Trophoblast cell (in vitro differentiated cells and primary cell): ENCODE measurements around the gene RASSF4.
A peak's percentile ranks its signal among the peaks of the same experiment; 100 is the strongest.

Experiments
- DNase-seq, 2 donors: peaks; one replicate each; pipeline ENCODE4 v3.0.0-alpha.2; 2016
- H2AFZ ChIP-seq: 2 replicates; pipeline ENCODE4 v1.6.1; 2013; ENCODE audit warnings: low read length, moderate library complexity, mild to moderate bottlenecking; ENCODE audit not compliant: insufficient read depth, poor library complexity
- H2AK5ac ChIP-seq: 2 replicates; pipeline ENCODE4 v1.6.1; 2013; ENCODE audit warnings: mild to moderate bottlenecking, low read length
- H2BK120ac ChIP-seq: 2 replicates; pipeline ENCODE4 v1.6.1; 2013; ENCODE audit warnings: low read length, mild to moderate bottlenecking, moderate library complexity; ENCODE audit not compliant: insufficient read depth, poor library complexity
- H2BK12ac ChIP-seq: 2 replicates; pipeline ENCODE4 v1.6.1; 2013; ENCODE audit warnings: mild to moderate bottlenecking, low read length, moderate library complexity
- H2BK5ac ChIP-seq: 2 replicates; pipeline ENCODE4 v1.6.1; 2013; ENCODE audit warnings: low read length, low read depth, moderate library complexity, mild to moderate bottlenecking; ENCODE audit not compliant: poor library complexity
- H3K14ac ChIP-seq: 2 replicates; pipeline ENCODE4 v1.6.1; 2013; ENCODE audit warnings: mild to moderate bottlenecking, low read length
- H3K18ac ChIP-seq: 2 replicates; pipeline ENCODE4 v1.6.1; 2013; ENCODE audit warnings: mild to moderate bottlenecking, low read length
- H3K23ac ChIP-seq: 2 replicates; pipeline ENCODE4 v1.6.1; 2013; ENCODE audit warnings: low read length
- H3K27ac ChIP-seq: 2 replicates; pipeline ENCODE4 v1.5.1; 2013; ENCODE audit warnings: low read depth, mild to moderate bottlenecking, inconsistent platforms, low read length, moderate library complexity
- H3K27me3 ChIP-seq: 2 replicates; pipeline ENCODE4 v1.6.1; 2013; ENCODE audit warnings: inconsistent platforms, mild to moderate bottlenecking, low read length, moderate library complexity; ENCODE audit not compliant: insufficient read depth
- H3K36me3 ChIP-seq, 2 experiments: 1 replicate in 1 of 2; 2 replicates in 1 of 2; pipeline ENCODE4 v1.6.1; 2013; ENCODE audit warnings: low read length in 2 of 2, mild to moderate bottlenecking in 2 of 2, moderate library complexity in 1 of 2; ENCODE audit not compliant: insufficient read depth in 2 of 2, control insufficient read depth in 1 of 2
- H3K4ac ChIP-seq: 2 replicates; pipeline ENCODE4 v1.6.1; 2013; ENCODE audit warnings: low read depth, mild to moderate bottlenecking, low read length, moderate library complexity
- H3K4me1 ChIP-seq, 2 experiments: 1 replicate in 1 of 2; 2 replicates in 1 of 2; pipeline ENCODE4 v1.6.1; 2013; ENCODE audit warnings: low read length in 2 of 2, mild to moderate bottlenecking in 2 of 2, moderate library complexity in 1 of 2; ENCODE audit not compliant: insufficient read depth in 2 of 2, control insufficient read depth in 1 of 2
- H3K4me2 ChIP-seq: 2 replicates; pipeline ENCODE4 v1.6.1; 2013; ENCODE audit warnings: inconsistent platforms, mild to moderate bottlenecking, low read length, moderate library complexity
- H3K4me3 ChIP-seq: 2 replicates; pipeline ENCODE4 v1.5.1; 2013; ENCODE audit warnings: mild to moderate bottlenecking, low read depth, low read length, inconsistent platforms
- H3K79me1 ChIP-seq: one replicate; pipeline ENCODE4 v1.6.1; 2013; ENCODE audit warnings: low read length
- H3K79me2 ChIP-seq: 2 replicates; pipeline ENCODE4 v1.6.1; 2013; ENCODE audit warnings: low read length, mild to moderate bottlenecking; ENCODE audit not compliant: control insufficient read depth, insufficient read depth, poor library complexity
- H3K9ac ChIP-seq: 2 replicates; pipeline ENCODE4 v1.6.1; 2013; ENCODE audit warnings: mild to moderate bottlenecking, low read length
- H3K9me3 ChIP-seq: 2 replicates; pipeline ENCODE4 v1.6.1; 2013; ENCODE audit warnings: low read depth, mild to moderate bottlenecking, control low read depth, inconsistent platforms, low read length; ENCODE audit not compliant: insufficient read depth
- H4K12ac ChIP-seq: 2 replicates; pipeline ENCODE4 v1.6.1; 2013; ENCODE audit warnings: low read depth, mild to moderate bottlenecking, low read length, moderate library complexity
- H4K8ac ChIP-seq: 2 replicates; pipeline ENCODE4 v1.6.1; 2013; ENCODE audit warnings: low read depth, mild to moderate bottlenecking, low read length, moderate library complexity
- H4K91ac ChIP-seq: one replicate; pipeline ENCODE4 v1.6.1; 2013; ENCODE audit warnings: low read depth, mild to moderate bottlenecking, low read length, moderate library complexity
- WGBS: extraction: QIAGEN DNeasy Blood & Tissue Kit; methylation state at CpG from one replicate; pipeline ENCODE4 v1.1.7; 2013; ENCODE audit warnings: missing lambda C conversion rate; ENCODE audit not compliant: insufficient read length, insufficient coverage; ENCODE audit errors: extremely low coverage; 5-methylcytosine and 5-hydroxymethylcytosine counted together

Gene RASSF4

DNA sequence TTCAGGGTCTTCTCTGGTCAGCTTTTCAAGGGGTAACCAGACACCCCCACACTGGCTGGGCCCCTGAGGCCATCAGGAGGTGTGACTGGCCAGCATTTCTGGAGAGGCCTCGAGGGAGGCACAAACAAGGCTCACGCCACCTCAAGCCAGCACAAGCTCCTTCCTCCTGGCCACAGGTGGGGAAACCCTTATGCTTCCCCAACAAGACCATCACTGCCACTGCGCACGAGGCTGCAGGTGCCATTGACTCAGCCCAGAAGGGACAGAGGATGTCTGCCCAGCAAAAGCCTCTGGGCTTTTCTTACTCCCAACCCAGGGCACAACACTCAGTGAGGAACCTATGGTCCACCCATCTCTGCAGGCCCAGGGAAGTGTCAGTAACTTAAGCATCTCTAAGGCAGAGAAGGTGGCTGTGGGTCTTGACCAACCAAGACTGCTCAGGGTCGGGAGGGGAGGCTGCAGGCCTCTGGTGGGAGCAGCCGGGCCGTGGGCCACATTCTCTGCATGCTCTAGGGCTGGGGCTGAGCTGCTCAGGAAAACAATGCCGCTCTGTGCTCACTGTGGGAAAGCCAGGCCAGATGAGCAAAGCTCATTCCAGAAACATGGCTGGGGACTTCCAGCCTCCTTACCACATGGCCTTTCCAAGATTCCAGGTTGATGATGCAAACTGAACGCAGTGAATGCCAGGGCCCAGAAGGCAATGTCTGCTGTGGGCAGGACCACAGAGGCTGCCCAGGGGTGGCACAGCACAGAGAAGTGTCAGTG, 24.2 kb upstream of the RASSF4 start:
- DNase-seq = peak; percentile 41 to 63
- Histone ChIP-seq H3K27me3 (no peaks in the 10 kb centered on the region), H2AK5ac (peak overlapping the region; percentile 40), H3K9me3 (peaks cover 2% of the 10 kb centered on the region), H4K12ac (peak overlapping the region; percentile 9), H2AFZ (no peak overlapping the region), H2BK5ac (peak overlapping the region; percentile 70), H3K4me2 (no peak overlapping the region), H3K4me1 (peaks cover 25 to 35% of the 10 kb centered on the region in 2 experiments), H3K36me3 (no peaks in the 10 kb centered on the region), H3K79me2 (peaks cover 2% of the 10 kb centered on the region), H4K91ac (peak overlapping the region; percentile 87), H3K79me1 (peaks cover 23% of the 10 kb centered on the region), H3K23ac (no peak overlapping the region), H3K4me3 (no peak overlapping the region), H3K18ac (peak overlapping the region; percentile 63), H2BK120ac (peak overlapping the region; percentile 54), H3K14ac (peak overlapping the region; percentile 67), H4K8ac (peak overlapping the region; percentile 20), H2BK12ac (peak overlapping the region; percentile 79), H3K4ac (peak overlapping the region; percentile 28), H3K9ac (no peak overlapping the region), H3K27ac (peak overlapping the region; percentile 75)
- no CpG with 5 or more reads among the region's 9 CpGs for WGBS

DNA sequence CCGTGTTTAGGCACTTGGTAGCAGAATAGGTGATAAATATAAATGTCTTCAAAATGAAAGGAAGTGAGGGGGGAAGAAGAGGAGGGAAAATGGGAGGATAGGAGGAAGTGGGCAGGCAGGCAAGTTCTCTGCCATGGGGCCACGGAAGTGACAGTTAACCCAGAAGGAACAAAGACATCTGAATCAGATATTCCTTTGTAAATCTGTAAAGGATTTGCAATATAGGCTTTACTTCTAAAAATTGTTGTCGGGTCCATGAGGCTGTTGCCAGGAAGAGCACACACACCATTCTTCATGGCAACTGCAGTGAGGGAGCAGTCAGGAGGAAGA, 23.7 kb upstream of the RASSF4 start:
- H2BK120ac ChIP-seq = no peak overlapping the region
- H3K18ac ChIP-seq = no peak overlapping the region
- H3K79me2 ChIP-seq = peaks cover 2% of the 10 kb centered on the region
- H4K8ac ChIP-seq = no peak overlapping the region
- H3K4me3 ChIP-seq = no peak overlapping the region
- WGBS = no CpG with 5 or more reads among the region's 3 CpGs
- peaks cover 25 to 35% of the 10 kb centered on the region in 2 experiments for H3K4me1 ChIP-seq
- H3K23ac ChIP-seq = no peak overlapping the region
- no peak overlapping the region for H3K14ac ChIP-seq
- H2AK5ac ChIP-seq = no peak overlapping the region
- peaks cover 23% of the 10 kb centered on the region for H3K79me1 ChIP-seq
- no peak overlapping the region for H3K4me2 ChIP-seq
- H4K12ac ChIP-seq = no peak overlapping the region
- H4K91ac ChIP-seq = peak overlapping the region; percentile 52
- no peak overlapping the region for H3K9ac ChIP-seq
- no peaks in the 10 kb centered on the region for H3K27me3 ChIP-seq
- no peak overlapping the region for H3K4ac ChIP-seq
- H3K36me3 ChIP-seq = no peaks in the 10 kb centered on the region
- no peak overlapping the region for H2BK12ac ChIP-seq
- peak overlapping the region; percentile 35 for H3K27ac ChIP-seq
- H2BK5ac ChIP-seq = no peak overlapping the region
- no peak overlapping the region for H2AFZ ChIP-seq
- peaks cover 2% of the 10 kb centered on the region for H3K9me3 ChIP-seq
- DNase-seq = no peak

DNA sequence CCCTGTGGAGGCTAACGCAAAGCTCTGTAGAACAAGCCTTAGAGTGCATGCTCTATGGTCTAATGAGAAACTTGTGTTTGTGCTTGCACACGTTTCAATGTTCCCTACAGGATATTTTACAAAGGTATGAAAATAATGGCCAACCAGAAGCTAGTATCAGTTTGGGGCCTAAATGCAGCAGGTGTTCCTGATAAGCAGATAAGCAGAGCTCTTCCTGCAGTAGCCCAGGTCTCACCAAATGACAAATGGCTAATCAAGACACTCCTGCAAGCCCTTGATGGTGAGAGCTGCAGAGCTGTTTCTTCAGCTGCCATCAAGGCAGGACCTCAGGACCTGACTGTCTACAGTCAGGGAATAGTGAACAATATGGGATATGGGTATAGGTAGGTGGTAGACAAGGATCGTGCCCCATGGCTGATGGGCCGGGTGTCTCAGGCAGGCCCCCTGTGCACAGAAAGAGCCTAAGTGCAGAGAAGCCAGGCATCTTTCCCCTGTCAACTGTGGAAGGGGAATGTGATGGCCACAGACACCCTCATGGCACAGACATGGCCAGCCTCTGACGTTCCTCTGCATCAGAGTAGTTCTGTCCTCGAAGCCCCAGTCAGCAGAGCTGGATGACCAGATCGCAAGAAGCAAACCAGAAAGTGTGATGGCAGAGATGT, 23.2 kb upstream of the RASSF4 start:
- H3K23ac ChIP-seq = no peak overlapping the region
- peaks cover 2% of the 10 kb centered on the region for H3K9me3 ChIP-seq
- H4K12ac ChIP-seq = no peak overlapping the region
- no peaks in the 10 kb centered on the region for H3K27me3 ChIP-seq
- H3K27ac ChIP-seq = no peak overlapping the region
- H3K4me1 ChIP-seq = peaks cover 25 to 35% of the 10 kb centered on the region in 2 experiments
- H2AK5ac ChIP-seq = peak overlapping the region; percentile 2
- H3K4ac ChIP-seq = no peak overlapping the region
- peaks cover 23% of the 10 kb centered on the region for H3K79me1 ChIP-seq
- H2AFZ ChIP-seq = no peak overlapping the region
- no peaks in the 10 kb centered on the region for H3K36me3 ChIP-seq
- no CpG with 5 or more reads among the region's 7 CpGs for WGBS
- no peak overlapping the region for H3K14ac ChIP-seq
- peak overlapping the region; percentile 4 for H2BK12ac ChIP-seq
- no peak for DNase-seq
- no peak overlapping the region for H3K9ac ChIP-seq
- H3K4me3 ChIP-seq = no peak overlapping the region
- peak overlapping the region; percentile 52 for H4K91ac ChIP-seq
- no peak overlapping the region for H3K18ac ChIP-seq
- H2BK120ac ChIP-seq = no peak overlapping the region
- no peak overlapping the region for H2BK5ac ChIP-seq
- no peak overlapping the region for H3K4me2 ChIP-seq
- no peak overlapping the region for H4K8ac ChIP-seq
- peaks cover 2% of the 10 kb centered on the region for H3K79me2 ChIP-seq

DNA sequence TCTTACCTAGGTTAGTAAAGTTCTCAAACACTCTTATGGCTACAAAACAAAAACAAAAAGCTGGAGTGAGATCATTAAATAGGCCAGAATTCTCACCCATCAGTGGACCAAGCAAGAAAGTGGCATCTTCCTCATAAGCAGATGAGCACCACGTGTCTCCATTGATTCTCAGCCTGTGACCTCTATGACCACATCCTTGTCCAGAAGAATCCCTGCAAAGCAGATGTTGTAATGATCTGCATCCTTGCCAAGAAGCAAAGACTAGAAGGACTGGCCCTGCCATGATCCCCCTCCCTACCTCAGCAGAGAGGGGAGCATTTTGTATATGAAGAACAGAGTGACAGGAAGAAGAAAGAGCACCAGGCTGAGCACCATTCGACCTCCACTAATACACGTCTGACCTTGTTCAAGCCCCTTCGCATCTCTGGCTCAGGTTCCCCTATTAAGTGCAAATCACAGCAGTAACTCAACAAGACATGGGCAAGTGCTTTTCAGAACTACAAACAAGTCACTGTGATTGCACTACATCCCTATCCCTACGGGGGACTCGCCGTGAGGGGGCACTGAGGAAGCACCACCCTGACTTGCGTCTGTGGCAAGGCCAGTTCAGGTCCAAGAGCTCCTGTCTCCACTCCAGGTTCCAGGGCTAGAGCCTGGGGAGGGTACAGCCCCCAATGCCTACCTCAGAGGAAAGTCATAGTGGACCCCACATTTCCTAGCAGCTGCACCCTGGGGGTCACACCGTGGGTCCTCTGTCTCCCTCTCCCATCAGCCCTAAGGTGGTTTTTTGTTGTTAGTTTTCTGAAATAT, 22.2 kb upstream of the RASSF4 start:
- H2AFZ ChIP-seq = no peak overlapping the region
- H3K9ac ChIP-seq = no peak overlapping the region
- H3K79me1 ChIP-seq = peaks cover 23% of the 10 kb centered on the region
- H3K4me1 ChIP-seq = peaks cover 25 to 34% of the 10 kb centered on the region in 2 experiments
- no peak overlapping the region for H3K27ac ChIP-seq
- peak overlapping the region; percentile 7 for H2AK5ac ChIP-seq
- H4K91ac ChIP-seq = no peak overlapping the region
- H4K12ac ChIP-seq = no peak overlapping the region
- H4K8ac ChIP-seq = no peak overlapping the region
- no peak overlapping the region for H3K14ac ChIP-seq
- H2BK120ac ChIP-seq = no peak overlapping the region
- H3K9me3 ChIP-seq = peaks cover 2% of the 10 kb centered on the region
- no peak overlapping the region for H3K4ac ChIP-seq
- peaks cover 2% of the 10 kb centered on the region for H3K79me2 ChIP-seq
- H3K23ac ChIP-seq = no peak overlapping the region
- no peak overlapping the region for H3K4me3 ChIP-seq
- no peak overlapping the region for H3K18ac ChIP-seq
- H3K4me2 ChIP-seq = no peak overlapping the region
- H3K27me3 ChIP-seq = no peaks in the 10 kb centered on the region
- DNase-seq = no peak
- WGBS = no CpG with 5 or more reads among the region's 9 CpGs
- no peak overlapping the region for H2BK5ac ChIP-seq
- H3K36me3 ChIP-seq = no peaks in the 10 kb centered on the region
- H2BK12ac ChIP-seq = peak overlapping the region; percentile 23
